ENCODE results near the gene MICU1. TPM values are rescaled to one million over a fixed set of nuclear protein-coding genes. Genes with fewer than 3 reads are reported as not detected.
"Not testable (repeated sequence)": the region's sequence is repeated elsewhere in the genome, so short reads cannot be mapped to it uniquely, and the experiment has no call there.

The MICU1 gene
- total and polyA plus RNA-seq, 2 donors from 2014 or later: 46.3 to 89.9 TPM

GRCh38 chr10:72455889-72456595 lies 169.8 kb downstream of the MICU1 start:
- H3K4me3 ChIP-seq (ENCODE audit: low read length in 3 of 3): no peak overlapping the region
- FAIRE-seq (no peak), DNase-seq (peak in 2 of 5 donors; percentile 10 to 13)
- H3K9ac ChIP-seq (ENCODE audit: low read length in 3 of 3): no peak overlapping the region
- H3K9me3 ChIP-seq (ENCODE audit: control insufficient read depth in 2 of 3, insufficient read depth in 1 of 3, low read length in 3 of 3): no peaks in the 10 kb centered on the region
- no peak for TF ChIP-seq CTCF (IDR thresholded peaks at IDR 0.05; ENCODE audit: borderline replicate concordance, extremely low read depth, insufficient read depth)
- no peak overlapping the region for H3K27ac ChIP-seq (ENCODE audit: low read depth in 2 of 2, low read length in 2 of 2)
- H3K36me3 ChIP-seq (ENCODE audit: control insufficient read depth in 2 of 3, insufficient read depth in 3 of 3, low read length in 3 of 3): peaks cover 0 to 4% (median 0%) of the 10 kb centered on the region in 3 donors
- peaks cover 0 to 4% (median 0%) of the 10 kb centered on the region in 3 donors for H3K4me1 ChIP-seq (ENCODE audit: control insufficient read depth in 2 of 3, insufficient read depth in 2 of 3, low read depth in 1 of 3, low read length in 3 of 3)
- no peaks in the 10 kb centered on the region for H3K27me3 ChIP-seq (ENCODE audit: control insufficient read depth, insufficient read depth, low read length)
- intact Hi-C loops (cut with DNase I): no loop called here

GRCh38 chr10:72449941-72450441 lies 175.9 kb downstream of the MICU1 start:
- no peak overlapping the region for H3K4me3 ChIP-seq (ENCODE audit: low read length in 3 of 3)
- H3K36me3 ChIP-seq (ENCODE audit: control insufficient read depth in 2 of 3, insufficient read depth in 3 of 3, low read length in 3 of 3): peaks cover 0 to 4% (median 0%) of the 10 kb centered on the region in 3 donors
- FAIRE-seq (no peak), DNase-seq (no peak)
- no peak overlapping the region for H3K9ac ChIP-seq (ENCODE audit: low read length in 3 of 3)
- intact Hi-C loops (cut with DNase I): no loop called here
- H3K27ac ChIP-seq (ENCODE audit: low read depth in 2 of 2, low read length in 2 of 2): no peak overlapping the region
- no peaks in the 10 kb centered on the region for H3K4me1 ChIP-seq (ENCODE audit: control insufficient read depth in 2 of 3, insufficient read depth in 2 of 3, low read depth in 1 of 3, low read length in 3 of 3)
- no peak for TF ChIP-seq CTCF (IDR thresholded peaks at IDR 0.05; ENCODE audit: borderline replicate concordance, extremely low read depth, insufficient read depth)
- no peaks in the 10 kb centered on the region for H3K9me3 ChIP-seq (ENCODE audit: control insufficient read depth in 2 of 3, insufficient read depth in 1 of 3, low read length in 3 of 3)
- H3K27me3 ChIP-seq (ENCODE audit: control insufficient read depth, insufficient read depth, low read length): no peaks in the 10 kb centered on the region

DNA sequence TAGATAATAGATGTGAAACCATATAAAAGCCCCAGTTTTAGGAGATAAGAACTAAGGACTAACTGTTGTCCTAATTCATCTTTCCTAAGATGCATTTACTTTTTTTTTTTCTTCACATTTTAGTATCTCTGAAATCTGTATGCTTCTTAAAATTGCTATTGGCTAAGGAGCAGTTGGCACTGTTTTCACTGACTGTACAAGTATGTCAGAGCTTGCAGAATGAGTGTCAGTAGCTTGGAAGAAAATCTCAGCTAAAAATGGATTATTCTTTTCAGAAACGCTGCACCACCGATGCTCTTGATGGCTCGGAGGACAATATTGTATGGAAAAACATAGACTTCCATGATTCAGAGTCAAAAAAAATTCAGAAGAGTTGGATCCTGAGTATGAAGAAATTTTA lies 180.0 kb downstream of the MICU1 start:
- H3K9ac ChIP-seq (ENCODE audit: low read length in 3 of 3): no peak overlapping the region
- H3K4me3 ChIP-seq (ENCODE audit: low read length in 3 of 3): no peak overlapping the region
- no peaks in the 10 kb centered on the region for H3K9me3 ChIP-seq (ENCODE audit: control insufficient read depth in 2 of 3, insufficient read depth in 1 of 3, low read length in 3 of 3)
- FAIRE-seq: no peak
- DNase-seq: no peak
- no peak overlapping the region for H3K27ac ChIP-seq (ENCODE audit: low read depth in 2 of 2, low read length in 2 of 2)
- intact Hi-C loops (cut with DNase I): no loop called here
- H3K36me3 ChIP-seq (ENCODE audit: control insufficient read depth in 2 of 3, insufficient read depth in 3 of 3, low read length in 3 of 3): no peaks in the 10 kb centered on the region
- no peak for TF ChIP-seq CTCF (IDR thresholded peaks at IDR 0.05; ENCODE audit: borderline replicate concordance, extremely low read depth, insufficient read depth)
- no peaks in the 10 kb centered on the region for H3K27me3 ChIP-seq (ENCODE audit: control insufficient read depth, insufficient read depth, low read length)
- H3K4me1 ChIP-seq (ENCODE audit: control insufficient read depth in 2 of 3, insufficient read depth in 2 of 3, low read depth in 1 of 3, low read length in 3 of 3): no peaks in the 10 kb centered on the region

DNA sequence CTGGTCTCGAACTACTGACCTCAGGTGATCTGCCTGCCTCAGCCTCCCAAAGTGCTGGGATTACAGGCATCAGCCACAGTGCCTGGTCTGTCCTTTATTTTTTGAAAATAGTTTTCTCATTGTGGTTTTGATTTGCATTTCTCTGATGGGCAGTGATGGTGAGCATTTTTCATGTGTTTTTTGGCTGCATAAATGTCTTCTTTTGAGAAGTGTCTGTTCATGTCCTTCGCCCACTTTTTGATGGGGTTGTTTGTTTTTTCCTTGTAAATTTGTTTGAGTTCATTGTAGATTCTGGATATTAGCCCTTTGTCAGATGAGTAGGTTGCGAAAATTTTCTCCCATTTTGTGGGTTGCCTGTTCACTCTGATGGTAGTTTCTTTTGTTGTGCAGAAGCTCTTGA lies 182.9 kb downstream of the MICU1 start:
- intact Hi-C loops (cut with DNase I); DNase-seq; H3K9ac ChIP-seq (ENCODE audit: low read length in 3 of 3); FAIRE-seq; H3K9me3 ChIP-seq (ENCODE audit: control insufficient read depth in 2 of 3, insufficient read depth in 1 of 3, low read length in 3 of 3); H3K36me3 ChIP-seq (ENCODE audit: control insufficient read depth in 2 of 3, insufficient read depth in 3 of 3, low read length in 3 of 3); H3K4me3 ChIP-seq (ENCODE audit: low read length in 3 of 3); H3K27ac ChIP-seq (ENCODE audit: low read depth in 2 of 2, low read length in 2 of 2); H3K27me3 ChIP-seq (ENCODE audit: control insufficient read depth, insufficient read depth, low read length); H3K4me1 ChIP-seq (ENCODE audit: control insufficient read depth in 2 of 3, insufficient read depth in 2 of 3, low read depth in 1 of 3, low read length in 3 of 3): not testable (repeated sequence)

Measured in kidney (tissue), 14 donors.